Ramos (cell line): Measurements from ENCODE around the gene TMEM59L.

ENCODE experiments used
- in situ Hi-C: fragments of 300-500 bp; cut with MboI; formaldehyde crosslinking; loops from one replicate; pipeline ENCODE4 v1.14.3; 2022; ENCODE audit warnings: low sequenced_read_pairs; ENCODE audit not compliant: unreplicated experiment

Gene TMEM59L

GRCh38 chr19:18608102-18608804 lies 4.4 kb upstream of the TMEM59L start:
- in situ Hi-C loops, result no loop called here

DNA sequence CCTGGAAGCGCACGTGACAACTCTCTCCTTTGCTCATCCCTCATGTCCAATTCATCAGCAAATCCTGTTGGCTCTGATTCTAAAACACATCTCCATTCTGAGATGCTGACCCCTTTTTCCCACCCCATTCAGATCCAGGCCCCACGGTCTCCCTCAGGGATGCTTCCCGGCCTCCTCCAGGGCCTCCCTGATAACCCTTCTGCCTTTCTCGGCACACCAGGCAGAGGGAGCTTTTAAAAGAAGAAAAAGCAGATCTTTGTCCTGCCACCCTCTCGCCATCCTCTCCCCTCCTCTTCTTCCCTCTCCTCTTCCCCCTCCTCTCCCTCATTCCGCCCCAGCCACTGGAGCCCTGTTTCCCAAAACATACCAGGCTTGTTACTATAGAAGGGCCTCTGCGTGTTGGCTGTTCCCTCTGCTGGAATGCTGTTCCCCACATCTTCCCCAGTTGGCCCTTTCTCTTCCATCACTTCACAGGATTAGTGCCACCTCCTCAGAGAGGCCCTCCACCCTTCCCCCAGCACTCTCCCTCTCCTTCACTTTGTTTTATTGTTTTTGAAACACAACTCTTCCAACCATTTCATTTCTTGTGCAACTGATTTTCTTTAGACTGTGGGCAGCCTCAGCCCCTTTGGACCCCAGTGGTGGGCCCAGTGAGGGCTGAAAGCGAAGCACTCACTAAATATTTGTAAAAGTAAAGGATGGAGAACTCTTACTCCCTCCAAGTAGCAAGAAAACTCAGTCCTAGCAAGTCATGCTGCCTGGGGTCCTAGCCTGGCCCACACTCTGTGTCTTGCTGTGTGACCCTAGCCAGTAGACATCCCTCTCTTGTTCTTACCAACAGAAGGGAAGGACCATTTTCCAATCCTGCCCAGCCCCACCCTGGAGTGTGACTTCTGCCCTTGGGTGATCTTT lies 3.6 kb upstream of the TMEM59L start:
- in situ Hi-C loops, result no loop called here

- in situ Hi-C loops, result no loop called here
Observed at GRCh38 chr19:18609717-18610051, 3.0 kb upstream of the TMEM59L start.

DNA sequence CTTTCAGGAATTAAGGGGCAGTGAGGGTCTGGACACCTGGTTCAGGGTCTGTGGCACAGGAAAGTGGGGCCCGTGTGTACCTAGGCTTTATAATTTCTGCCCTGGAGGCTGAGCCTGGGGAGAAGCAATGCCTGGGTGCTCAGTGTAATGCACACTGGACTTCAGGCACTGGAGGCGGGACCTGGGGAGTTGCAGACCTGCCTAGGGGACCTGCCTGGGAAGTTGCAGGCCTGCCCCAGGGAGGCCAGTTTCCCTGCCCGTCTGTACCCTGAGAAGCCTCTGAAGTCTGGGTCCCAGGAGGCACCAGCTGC lies 2.5 kb upstream of the TMEM59L start:
- in situ Hi-C loops, result no loop called here

- in situ Hi-C loops, result no loop called here
Observed at GRCh38 chr19:18610556-18611326, 1.9 kb upstream of the TMEM59L start.

- in situ Hi-C loops, result no loop called here
Observed at GRCh38 chr19:18611327-18612050, 1.2 kb upstream of the TMEM59L start.

GRCh38 chr19:18612051-18612771 lies 459 bp upstream of the TMEM59L start:
- in situ Hi-C loops, result no loop called here

DNA sequence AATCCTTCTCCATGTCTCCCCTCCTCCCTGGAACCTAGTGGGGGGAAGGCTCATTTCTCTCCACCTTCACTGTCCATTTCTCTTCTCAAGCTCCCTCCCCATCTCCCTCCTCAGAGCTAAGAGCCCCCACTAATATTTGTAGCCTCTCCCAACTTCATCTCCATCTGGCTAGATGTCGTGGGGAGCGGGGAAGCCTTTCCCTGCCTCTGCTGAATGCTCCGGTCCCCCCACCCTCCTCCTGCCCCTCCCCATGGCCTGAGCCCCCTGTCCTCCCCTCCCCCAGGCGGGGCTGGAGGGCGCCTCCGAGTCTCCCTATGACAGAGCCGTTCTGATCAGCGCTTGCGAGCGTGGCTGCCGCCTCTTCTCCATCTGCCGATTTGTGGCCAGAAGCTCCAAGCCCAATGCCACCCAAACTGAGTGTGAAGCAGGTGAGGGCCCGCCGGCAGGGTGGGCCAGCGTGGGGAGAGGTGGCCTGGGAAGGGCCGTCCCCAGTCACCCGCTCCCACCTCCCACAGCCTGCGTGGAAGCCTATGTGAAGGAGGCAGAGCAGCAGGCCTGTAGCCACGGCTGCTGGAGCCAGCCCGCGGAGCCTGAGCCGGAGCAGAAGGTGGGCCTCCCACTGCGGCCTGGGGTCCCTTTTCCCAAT lies 1.0 kb downstream of the TMEM59L start:
- in situ Hi-C loops, result no loop called here

DNA sequence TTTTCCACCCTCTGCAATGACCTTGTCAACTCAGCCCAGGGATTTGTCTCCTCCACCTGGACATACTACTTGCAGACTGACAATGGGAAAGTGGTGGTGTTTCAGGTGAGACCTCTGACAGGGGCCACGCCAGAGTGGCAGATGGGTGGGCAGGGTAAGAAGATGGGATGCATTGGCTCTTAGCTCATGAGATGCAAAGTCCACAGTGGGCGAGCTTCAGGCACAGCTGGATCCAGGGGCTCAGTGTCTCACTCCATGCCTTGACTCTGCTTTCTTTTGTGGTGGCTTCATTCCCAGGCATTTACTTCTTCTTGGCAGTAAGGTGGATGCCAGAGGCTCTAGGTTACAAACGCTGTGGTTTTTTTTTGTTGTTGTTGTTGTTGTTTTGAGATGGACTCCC lies 3.4 kb downstream of the TMEM59L start:
- in situ Hi-C loops, result no loop called here

DNA sequence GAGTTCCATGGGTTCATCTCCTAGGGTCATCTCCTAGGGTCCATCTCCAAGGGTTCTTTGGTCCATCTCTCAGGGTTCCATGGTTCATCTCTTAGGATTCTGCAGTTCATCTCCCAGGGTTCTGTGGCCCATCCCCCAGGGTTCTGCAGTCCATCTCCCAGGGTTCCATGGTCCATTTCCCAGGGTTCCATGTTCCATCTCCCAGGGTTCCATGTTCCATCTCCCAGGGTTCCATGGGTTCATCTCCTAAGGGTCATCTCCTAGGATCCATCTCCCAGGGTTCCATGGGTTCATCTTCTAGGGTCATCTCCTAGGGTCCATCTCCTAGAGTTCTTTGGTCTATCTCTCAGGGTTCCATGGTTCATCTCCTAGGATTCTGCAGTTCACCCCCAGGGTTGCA lies 4.9 kb downstream of the TMEM59L start:
- in situ Hi-C loops, result no loop called here

DNA sequence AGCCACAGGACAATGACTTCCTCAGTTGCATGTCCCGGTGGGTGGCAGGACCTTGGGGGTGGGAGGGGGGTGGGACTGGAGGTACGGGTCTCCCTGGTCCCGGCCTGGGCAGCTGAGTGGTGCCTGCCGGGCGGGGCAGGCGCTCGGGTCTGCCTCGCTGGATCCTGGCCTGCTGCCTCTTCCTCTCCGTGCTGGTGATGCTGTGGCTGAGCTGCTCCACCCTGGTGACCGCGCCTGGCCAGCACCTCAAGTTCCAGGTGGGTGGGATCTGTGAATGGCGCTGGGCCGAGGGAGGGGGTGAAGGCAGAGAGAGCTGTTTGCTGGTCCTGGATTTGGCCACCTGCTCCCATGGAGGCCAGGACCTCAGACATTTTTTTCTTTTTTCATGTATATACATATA lies 5.6 kb downstream of the TMEM59L start:
- in situ Hi-C loops, result no loop called here

GRCh38 chr19:18620311-18620710 lies 7.6 kb downstream of the TMEM59L start:
- in situ Hi-C loops, result no loop called here

DNA sequence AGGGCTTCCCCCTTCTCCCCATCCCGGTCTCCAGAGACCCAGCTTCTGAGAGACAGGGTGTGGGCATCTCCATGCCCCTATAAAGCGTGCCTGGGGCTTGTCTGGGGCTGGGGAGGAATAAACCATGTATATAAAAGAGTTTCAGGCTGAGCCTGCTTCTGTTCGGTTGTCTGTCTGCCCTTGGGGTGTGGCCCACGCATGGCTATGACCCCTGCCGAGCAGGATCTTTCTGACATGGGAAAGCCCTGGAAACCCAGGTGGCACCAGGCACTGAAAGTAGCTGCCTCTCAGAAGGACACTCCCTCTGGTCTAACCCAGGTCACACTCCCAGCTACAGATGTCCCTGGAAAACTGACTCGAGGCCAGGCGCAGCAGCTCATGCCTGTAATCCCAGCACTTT lies 8.2 kb downstream of the TMEM59L start:
- in situ Hi-C loops, result no loop called here

DNA sequence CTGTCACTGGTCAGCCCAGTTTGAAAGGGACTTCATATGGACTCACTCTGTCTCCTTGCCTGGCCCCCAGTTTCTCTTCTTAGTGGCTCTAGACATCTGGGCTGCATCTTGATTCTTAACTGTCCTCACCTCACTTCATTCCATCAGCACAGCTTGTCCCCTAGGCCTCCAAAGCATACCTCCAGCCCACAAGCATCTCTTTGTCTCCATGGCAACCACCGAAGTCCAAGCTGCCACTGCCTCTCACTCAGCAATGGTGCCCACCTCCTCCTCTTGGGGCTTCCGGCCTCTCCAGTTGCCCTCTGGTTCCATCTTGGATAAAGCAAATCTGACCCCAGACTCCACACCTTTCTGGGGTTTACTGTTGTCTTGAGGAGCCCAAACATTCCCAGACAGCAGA lies 14.2 kb downstream of the TMEM59L start:
- in situ Hi-C loops, result no loop called here

DNA sequence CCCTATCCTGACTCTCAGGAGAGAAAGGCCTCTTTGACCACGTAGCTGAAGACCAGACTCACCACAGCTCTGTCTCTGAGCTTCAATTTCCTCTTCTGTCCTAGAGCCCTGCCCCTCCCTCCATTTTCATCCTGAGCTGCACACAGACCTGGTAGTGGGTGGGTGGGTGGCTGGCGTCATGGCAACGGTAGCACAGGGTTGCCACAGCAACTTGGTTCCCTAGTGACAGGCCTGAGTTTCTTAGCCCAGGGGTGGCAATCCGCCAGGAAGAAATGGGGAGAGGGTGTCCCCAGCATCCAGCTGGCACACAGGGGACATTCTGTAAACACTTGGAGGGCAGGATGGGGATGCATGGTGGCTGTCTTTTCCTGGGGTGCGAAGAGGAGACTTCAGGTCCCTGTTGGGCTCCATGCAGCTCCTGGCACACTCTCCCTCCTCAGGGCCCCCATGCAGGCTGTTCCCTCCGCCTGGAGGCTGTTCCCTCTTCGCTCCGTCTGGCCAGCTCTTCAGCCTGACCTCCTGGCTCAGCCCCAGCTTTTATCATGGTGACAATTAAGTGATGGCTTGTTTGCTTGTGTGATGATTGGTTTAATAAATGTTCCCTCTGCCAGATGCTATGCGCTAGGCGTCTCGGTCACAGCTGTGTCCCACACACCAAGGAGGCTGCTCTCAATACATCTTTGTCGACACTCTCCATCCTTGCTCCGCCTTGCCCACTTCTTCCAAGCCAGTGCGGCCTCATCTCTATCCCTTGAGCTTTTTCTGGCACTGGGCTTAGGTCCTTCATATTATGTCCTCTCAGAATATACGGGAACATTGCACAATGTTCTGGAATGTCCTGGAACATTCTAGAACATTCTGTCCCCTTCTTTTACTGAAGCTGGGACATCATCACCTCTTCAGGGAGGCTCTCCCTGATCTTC lies 16.8 kb downstream of the TMEM59L start:
- in situ Hi-C loops, result no loop called here

- in situ Hi-C loops, result no loop called here
Observed at GRCh38 chr19:18633321-18633720, 20.7 kb downstream of the TMEM59L start.

DNA sequence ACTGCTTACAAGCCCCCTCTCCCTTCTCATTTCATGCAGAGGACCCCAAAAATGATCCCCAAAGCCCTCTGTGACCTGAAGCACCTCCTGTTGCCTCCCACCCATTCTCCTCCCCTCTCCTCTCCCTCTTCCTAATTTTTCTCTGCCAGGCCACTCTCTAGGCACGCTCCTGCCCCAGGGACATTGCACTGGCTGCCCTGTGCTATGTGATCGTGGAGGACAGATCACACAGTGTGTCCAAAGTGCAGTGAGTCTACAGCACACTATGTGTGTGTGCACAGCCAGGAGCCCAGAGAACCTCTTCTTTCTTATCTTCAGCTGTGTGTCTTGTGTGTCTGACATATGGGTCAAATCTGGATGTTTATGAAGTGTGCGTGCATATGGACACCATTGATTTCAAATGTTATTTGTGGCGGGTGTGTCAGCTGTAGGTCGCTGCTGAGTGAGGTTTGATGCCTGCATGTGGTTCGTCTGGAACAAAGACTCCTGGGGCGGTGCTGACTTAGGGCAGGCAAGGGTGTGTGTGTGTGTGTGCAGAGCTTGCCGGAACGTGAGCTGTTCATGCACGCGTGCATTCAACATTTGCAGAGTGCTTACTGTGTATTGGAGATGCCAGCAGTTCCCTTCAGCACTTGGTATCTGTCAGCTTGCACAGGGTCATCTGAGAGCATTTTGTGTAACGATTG lies 22.1 kb downstream of the TMEM59L start:
- in situ Hi-C loops, result no loop called here

DNA sequence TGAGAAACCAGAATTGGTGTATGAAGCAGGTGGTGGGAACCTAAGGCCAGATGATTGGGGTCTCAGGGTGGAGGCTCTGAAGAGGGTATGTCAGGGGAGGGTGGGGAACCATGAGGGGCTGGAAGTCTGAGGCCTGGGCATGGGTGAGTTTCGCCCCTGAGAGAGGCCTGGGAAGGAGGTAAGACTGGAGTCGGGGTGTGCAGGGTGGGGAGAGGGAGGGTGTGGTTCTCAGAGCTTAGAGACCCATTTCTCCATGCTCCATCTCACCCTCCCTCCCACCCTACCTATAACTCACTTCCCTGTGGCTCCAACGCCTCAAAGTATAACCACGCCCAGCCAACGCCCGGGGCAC lies 23.1 kb downstream of the TMEM59L start:
- in situ Hi-C loops, result no loop called here
